Lung (tissue), 12 donors: Measurements from ENCODE around the gene DESI1. TPM values are rescaled to one million over a fixed set of nuclear protein-coding genes. Genes with fewer than 3 reads are reported as not detected.
A peak's percentile ranks its signal among the peaks of the same experiment; 100 is the strongest.
"Not testable (repeated sequence)": the region's sequence is repeated elsewhere in the genome, so short reads cannot be mapped to it uniquely, and the experiment has no call there.

ENCODE experiments used
- ATAC-seq: fragments of 200-7000 bp; cut with Tn5 transposase; one replicate; pipeline ENCODE4 v1.9.1; 2020; ENCODE audit warnings: moderate number of reproducible peaks; ENCODE audit not compliant: insufficient read depth, low FRiP score
- DNase-seq, 3 donors: peaks; one replicate each; pipeline ENCODE4 v3.0.0-alpha.2; 2013 to 2017
- H3K27ac ChIP-seq, 2 donors: one replicate each; pipeline ENCODE4 v1.5.1; 2013; ENCODE audit warnings: mild to moderate bottlenecking in 2 of 2, moderate library complexity in 2 of 2, control low read depth in 1 of 2, inconsistent platforms in 1 of 2, low read depth in 1 of 2, low read length in 1 of 2
- H3K27me3 ChIP-seq, 3 donors: one replicate each; pipeline ENCODE4 v1.5.1; 2013; ENCODE audit warnings: low read length in 2 of 3; ENCODE audit not compliant: control insufficient read depth in 3 of 3, insufficient read depth in 3 of 3
- H3K36me3 ChIP-seq, 4 donors: one replicate each; pipeline ENCODE4 v1.5.1; 2013; ENCODE audit warnings: low read length in 4 of 4, mild to moderate bottlenecking in 1 of 4, moderate library complexity in 1 of 4; ENCODE audit not compliant: control insufficient read depth in 4 of 4, insufficient read depth in 4 of 4
- H3K4me1 ChIP-seq, 5 donors: one replicate each; pipeline ENCODE4 v1.5.1; 2013; ENCODE audit warnings: low read length in 5 of 5, mild to moderate bottlenecking in 2 of 5, moderate library complexity in 1 of 5; ENCODE audit not compliant: control insufficient read depth in 5 of 5, insufficient read depth in 5 of 5
- H3K4me3 ChIP-seq: one replicate; pipeline ENCODE4 v1.5.1; 2013; ENCODE audit warnings: mild to moderate bottlenecking, control low read depth, moderate library complexity
- H3K9ac ChIP-seq, 2 donors: one replicate each; pipeline ENCODE4 v1.5.1; 2013; ENCODE audit warnings: low read length in 2 of 2, control low read depth in 1 of 2; ENCODE audit not compliant: insufficient read depth in 1 of 2
- H3K9me3 ChIP-seq, 4 donors: one replicate each; pipeline ENCODE4 v1.5.1; 2013; ENCODE audit warnings: low read length in 3 of 4, mild to moderate bottlenecking in 1 of 4, moderate library complexity in 1 of 4; ENCODE audit not compliant: control insufficient read depth in 4 of 4, insufficient read depth in 3 of 4
- WGBS, 2 donors: extraction: QIAGEN DNeasy Blood & Tissue Kit; methylation state at CpG; one replicate each; pipeline ENCODE4 v1.1.7; 2013; 5-methylcytosine and 5-hydroxymethylcytosine counted together
- polyA plus RNA-seq, 2 donors: library from polyadenylated mRNA; stranded (reverse); fragments of 200-250 nt; gene quantifications; one replicate each; pipeline ENCODE4 v1.2.1, GENCODE V29; 2013
- total RNA-seq, 2 donors: library from RNA; depleted of rRNA in 1 of 2; stranded (reverse); fragments of >200 nt in 1 of 2; gene quantifications; one replicate each; pipeline ENCODE4 v1.2.1, GENCODE V29; 2014 to 2021
- TF ChIP-seq, protein P1 (sequence below): IDR thresholded peaks from 2 replicates; pipeline ENCODE4 v1.5.1; 2012; ENCODE audit warnings: mild to moderate bottlenecking; ENCODE audit errors: control extremely low read depth, extremely low read depth
- donor health status: control.
- donor health status: control.
- donor health status: Bipolar disorder and iron deficiency.
- donor health status: healthy.
- donor health status: DM: yes; HTN: yes; CAD: no.

The DESI1 gene
- total and polyA plus RNA-seq, 4 donors: 13.6 to 42.7 (median 30.6) TPM

GRCh38 chr22:41595703-41596102, 25.1 kb downstream of the DESI1 start:
- Histone ChIP-seq H3K27me3 (no peaks in the 10 kb centered on the region), H3K9ac (no peak overlapping the region), H3K4me1 (peaks cover 0 to 7% (median 0%) of the 10 kb centered on the region in 5 donors), H3K27ac (no peak overlapping the region), H3K4me3 (no peak overlapping the region), H3K9me3 (no peaks in the 10 kb centered on the region), H3K36me3 (peaks cover 0 to 6% (median 2%) of the 10 kb centered on the region in 4 donors)
- ATAC-seq (no peak), DNase-seq (no peak)
- TF ChIP-seq, protein P1, sequence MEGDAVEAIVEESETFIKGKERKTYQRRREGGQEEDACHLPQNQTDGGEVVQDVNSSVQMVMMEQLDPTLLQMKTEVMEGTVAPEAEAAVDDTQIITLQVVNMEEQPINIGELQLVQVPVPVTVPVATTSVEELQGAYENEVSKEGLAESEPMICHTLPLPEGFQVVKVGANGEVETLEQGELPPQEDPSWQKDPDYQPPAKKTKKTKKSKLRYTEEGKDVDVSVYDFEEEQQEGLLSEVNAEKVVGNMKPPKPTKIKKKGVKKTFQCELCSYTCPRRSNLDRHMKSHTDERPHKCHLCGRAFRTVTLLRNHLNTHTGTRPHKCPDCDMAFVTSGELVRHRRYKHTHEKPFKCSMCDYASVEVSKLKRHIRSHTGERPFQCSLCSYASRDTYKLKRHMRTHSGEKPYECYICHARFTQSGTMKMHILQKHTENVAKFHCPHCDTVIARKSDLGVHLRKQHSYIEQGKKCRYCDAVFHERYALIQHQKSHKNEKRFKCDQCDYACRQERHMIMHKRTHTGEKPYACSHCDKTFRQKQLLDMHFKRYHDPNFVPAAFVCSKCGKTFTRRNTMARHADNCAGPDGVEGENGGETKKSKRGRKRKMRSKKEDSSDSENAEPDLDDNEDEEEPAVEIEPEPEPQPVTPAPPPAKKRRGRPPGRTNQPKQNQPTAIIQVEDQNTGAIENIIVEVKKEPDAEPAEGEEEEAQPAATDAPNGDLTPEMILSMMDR: no peak
- 90 to 91% methylated on average over 5 of the region's 5 CpGs for WGBS, 2 donors

- DNase-seq, H3K4me3 ChIP-seq: not testable (repeated sequence)
Measured at GRCh38 chr22:41593336-41593960, 27.4 kb downstream of the DESI1 start.

GRCh38 chr22:41589391-41590241, 31.2 kb downstream of the DESI1 start, which contains the start of gene PMM1:
TSS of gene PMM1 (minus strand) at chr22:41589840. CDS start at chr22:41589805, 35 bp downstream.
- Histone ChIP-seq H3K27ac (peak within 1 kb of the TSS; percentile 71 to 92), H3K4me1 (peaks cover 0 to 11% (median 7%) of the 10 kb centered on the region in 5 donors), H3K27me3 (no peaks in the 10 kb centered on the region), H3K9me3 (no peaks in the 10 kb centered on the region), H3K36me3 (peaks cover 0 to 8% (median 5%) of the 10 kb centered on the region in 4 donors), H3K4me3 (peak within 1 kb of the TSS; percentile 80), H3K9ac (peak within 1 kb of the TSS; percentile 56 to 69)
- ATAC-seq: peak; percentile 100
- 0 to 1% methylated on average over 61 of the region's 61 CpGs for WGBS, 2 donors
- TF ChIP-seq, protein P1: no peak
- DNase-seq: peak; percentile 100

More at GRCh38 chr22:41593336-41593960, 27.4 kb downstream of the DESI1 start:
- not testable (repeated sequence) for ATAC-seq, H3K9me3 ChIP-seq, H3K36me3 ChIP-seq, H3K27ac ChIP-seq, H3K9ac ChIP-seq, H3K27me3 ChIP-seq
- 95 to 97% methylated on average over 38 to 51 of the region's 51 CpGs for WGBS, 2 donors
- H3K4me1 ChIP-seq: peaks cover 0 to 14% (median 5%) of the 10 kb centered on the region in 5 donors

DNA sequence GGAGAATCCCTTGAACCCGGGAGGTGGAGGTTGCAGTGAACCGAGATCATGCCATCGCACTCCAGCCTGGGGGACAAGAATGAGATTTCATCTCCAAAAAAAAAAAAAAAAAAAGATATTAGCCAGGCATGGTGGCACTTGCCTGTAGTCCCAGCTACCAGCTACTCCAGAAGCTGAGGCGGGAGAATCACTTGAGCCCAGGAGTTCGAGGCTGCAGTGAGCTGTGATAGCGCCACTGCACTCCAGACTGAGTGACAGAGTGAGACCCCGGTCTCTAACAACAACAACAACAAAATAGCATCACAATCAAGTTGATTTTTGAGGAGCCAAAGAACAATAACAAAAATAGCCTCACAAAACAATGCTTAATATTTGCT, 33.5 kb downstream of the DESI1 start:
- no peaks in the 10 kb centered on the region for H3K27me3 ChIP-seq
- H3K4me3 ChIP-seq: no peak overlapping the region
- H3K9ac ChIP-seq: no peak overlapping the region
- no peak overlapping the region for H3K27ac ChIP-seq
- TF ChIP-seq, protein P1: no peak
- WGBS, 2 donors: 84 to 92% methylated on average over 6 to 7 of the region's 7 CpGs
- DNase-seq (no peak), ATAC-seq (no peak)
- H3K4me1 ChIP-seq: peaks cover 0 to 11% (median 7%) of the 10 kb centered on the region in 5 donors
- H3K9me3 ChIP-seq: no peaks in the 10 kb centered on the region
- peaks cover 0 to 24% (median 13%) of the 10 kb centered on the region in 4 donors for H3K36me3 ChIP-seq
